ENCODE results near the gene IGF2R. TPM values are rescaled to one million over a fixed set of nuclear protein-coding genes. Genes with fewer than 3 reads are reported as not detected.

IGF2R gene
- total and polyA plus RNA-seq, 2 donors (not counting 1 experiment from before 2014, with no cell fraction given): 9.5 to 53.3 TPM

GRCh38 chr6:159943101-159943632, 25.7 kb upstream of the IGF2R start:
- Histone ChIP-seq H3K27me3 (replicated peaks in 1 of 4; ENCODE audit: control extremely low read depth in 1 of 4, control insufficient read depth in 3 of 4, insufficient read depth in 4 of 4, low read length in 3 of 4) (no peaks in the 10 kb centered on the region), H3K36me3 (replicated peaks in 1 of 2; ENCODE audit: control extremely low read depth in 1 of 2, control insufficient read depth in 1 of 2, extremely low read depth in 1 of 2, insufficient read depth in 2 of 2, low read length in 1 of 2) (no peaks in the 10 kb centered on the region), H2AFZ (ENCODE audit: insufficient read depth, low read depth, low read length, poor library complexity, severe bottlenecking) (no peak overlapping the region), H3K4me2 (replicated peaks; ENCODE audit: low read depth, low read length, poor library complexity, severe bottlenecking) (no peak overlapping the region), H3K79me2 (ENCODE audit: control insufficient read depth, insufficient read depth, low read length) (no peaks in the 10 kb centered on the region), H4K20me1 (ENCODE audit: control insufficient read depth, insufficient read depth, low read length, poor library complexity, severe bottlenecking) (no peaks in the 10 kb centered on the region), H3K9me3 (ENCODE audit: control extremely low read depth in 1 of 3, control insufficient read depth in 2 of 3, insufficient read depth in 1 of 3, low read length in 2 of 3) (peaks cover 0 to 14% (median 10%) of the 10 kb centered on the region in 3 donors), H3K4me3 (ENCODE audit: control extremely low read depth in 1 of 5, extremely low read depth in 1 of 5, insufficient read depth in 1 of 5, low read depth in 2 of 5, low read length in 4 of 5) (no peak overlapping the region), H3K27ac (ENCODE audit: low read length in 2 of 2) (no peak overlapping the region), H3K4me1 (ENCODE audit: control insufficient read depth in 2 of 2, insufficient read depth in 2 of 2, low read length in 2 of 2) (no peaks in the 10 kb centered on the region), H3K9ac (ENCODE audit: low read length) (no peak overlapping the region)
- Mint-ChIP-seq H3K9me3 (ENCODE audit: insufficient read depth) (peaks cover 7% of the 10 kb centered on the region), H3K4me3 (no peak overlapping the region), H3K4me1 (no peaks in the 10 kb centered on the region), H3K27ac (no peak overlapping the region), H3K27me3 (peaks cover 14% of the 10 kb centered on the region)
- DNase-seq (no peak), ATAC-seq (ENCODE audit: low read depth) (no peak)
- TF ChIP-seq EZH2 (IDR thresholded peaks at IDR 0.05; ENCODE audit: borderline replicate concordance, insufficient read depth, low read depth, low read length, poor library complexity, severe bottlenecking) (no peak), CTCF (IDR thresholded peaks at IDR 0.05) (no peak)
- POLR2A ChIA-PET: no interaction called here
- intact Hi-C loops (cut with micrococcal nuclease): loop anchor here (10.0 kb wide), 1 partner anchor 768 kb away; no protein-coding TSS in a partner anchor
- CTCF ChIA-PET: interaction anchor here (1.1 to 2.1 kb wide), 3 partner anchors 80 to 769 kb away, joined by 3 to 5 read pairs (median 3); no protein-coding TSS in a partner anchor
- 93% methylated on average over 6 of the region's 6 CpGs for WGBS (ENCODE audit: insufficient coverage)

GRCh38 chr6:159943968-159944598, 24.8 kb upstream of the IGF2R start:
- H3K27ac ChIP-seq (ENCODE audit: low read length in 2 of 2): no peak overlapping the region
- ATAC-seq (ENCODE audit: low read depth) (no peak), DNase-seq (no peak)
- Mint-ChIP-seq H3K4me3 (no peak overlapping the region), H3K27me3 (peaks cover 9% of the 10 kb centered on the region), H3K27ac (no peak overlapping the region), H3K9me3 (ENCODE audit: insufficient read depth) (peaks cover 7% of the 10 kb centered on the region), H3K4me1 (no peaks in the 10 kb centered on the region)
- no peaks in the 10 kb centered on the region for H4K20me1 ChIP-seq (ENCODE audit: control insufficient read depth, insufficient read depth, low read length, poor library complexity, severe bottlenecking)
- H3K79me2 ChIP-seq (ENCODE audit: control insufficient read depth, insufficient read depth, low read length): no peaks in the 10 kb centered on the region
- H3K4me1 ChIP-seq (ENCODE audit: control insufficient read depth in 2 of 2, insufficient read depth in 2 of 2, low read length in 2 of 2): no peaks in the 10 kb centered on the region
- no peak overlapping the region for H3K4me2 ChIP-seq (replicated peaks; ENCODE audit: low read depth, low read length, poor library complexity, severe bottlenecking)
- H2AFZ ChIP-seq (ENCODE audit: insufficient read depth, low read depth, low read length, poor library complexity, severe bottlenecking): no peak overlapping the region
- no peak overlapping the region for H3K4me3 ChIP-seq (ENCODE audit: control extremely low read depth in 1 of 5, extremely low read depth in 1 of 5, insufficient read depth in 1 of 5, low read depth in 2 of 5, low read length in 4 of 5)
- no peaks in the 10 kb centered on the region for H3K36me3 ChIP-seq (replicated peaks in 1 of 2; ENCODE audit: control extremely low read depth in 1 of 2, control insufficient read depth in 1 of 2, extremely low read depth in 1 of 2, insufficient read depth in 2 of 2, low read length in 1 of 2)
- POLR2A ChIA-PET: no interaction called here
- no peak overlapping the region for H3K9ac ChIP-seq (ENCODE audit: low read length)
- no peaks in the 10 kb centered on the region for H3K27me3 ChIP-seq (replicated peaks in 1 of 4; ENCODE audit: control extremely low read depth in 1 of 4, control insufficient read depth in 3 of 4, insufficient read depth in 4 of 4, low read length in 3 of 4)
- CTCF ChIA-PET: interaction anchor here (1.2 kb wide), 1 partner anchor 254 kb away, joined by 3 read pairs; no protein-coding TSS in a partner anchor
- no CpG with 5 or more reads among the region's 2 CpGs for WGBS (ENCODE audit: insufficient coverage)
- intact Hi-C loops (cut with micrococcal nuclease): loop anchor here (10.0 kb wide), 1 partner anchor 769 kb away; no protein-coding TSS in a partner anchor
- TF ChIP-seq EZH2 (IDR thresholded peaks at IDR 0.05; ENCODE audit: borderline replicate concordance, insufficient read depth, low read depth, low read length, poor library complexity, severe bottlenecking) (no peak), CTCF (IDR thresholded peaks at IDR 0.05) (no peak)
- H3K9me3 ChIP-seq (ENCODE audit: control extremely low read depth in 1 of 3, control insufficient read depth in 2 of 3, insufficient read depth in 1 of 3, low read length in 2 of 3): peaks cover 0 to 14% (median 10%) of the 10 kb centered on the region in 3 donors
